Activated gamma-delta T cell (primary cell): Measurements from ENCODE around the gene WNK4.

Experiments
- DNase-seq: peaks from one replicate; lab custom pipeline; 2025; lab: John Stamatoyannopoulos, UW

The WNK4 gene

DNA sequence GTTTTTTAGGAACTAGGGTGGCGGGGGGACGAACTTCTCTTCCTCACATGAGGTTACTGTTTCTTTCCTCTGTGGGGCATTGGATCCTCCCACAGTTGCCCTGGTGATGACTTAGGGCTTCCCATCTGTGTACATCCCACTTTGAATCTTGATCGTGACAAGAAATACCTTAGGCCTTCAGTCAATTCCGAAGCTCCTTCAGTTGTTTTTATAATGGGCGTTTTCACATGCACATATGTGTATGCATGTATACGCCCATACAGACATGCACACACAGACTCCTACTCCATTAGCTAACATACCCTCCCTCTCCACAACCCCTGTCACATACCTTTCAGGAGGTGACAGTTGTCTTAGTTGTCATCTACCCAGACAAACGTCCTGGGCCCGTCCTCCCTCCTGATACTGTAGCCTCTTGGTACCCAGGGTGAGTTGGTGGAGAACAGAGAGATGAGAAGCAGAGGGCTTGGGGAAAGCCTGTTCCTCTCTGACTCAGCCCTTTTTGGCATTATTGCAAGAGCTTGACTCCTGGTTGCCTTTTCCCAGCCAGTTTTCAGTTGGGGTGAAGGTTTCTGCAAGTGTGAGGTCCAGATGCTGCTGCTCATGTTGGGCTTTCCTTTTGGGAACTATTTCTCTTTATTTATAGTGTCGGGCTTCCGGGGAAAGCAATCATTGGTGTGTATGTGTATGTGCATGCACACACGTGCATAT is 61.7 kb downstream of the WNK4 start:
- no peak for DNase-seq

DNA sequence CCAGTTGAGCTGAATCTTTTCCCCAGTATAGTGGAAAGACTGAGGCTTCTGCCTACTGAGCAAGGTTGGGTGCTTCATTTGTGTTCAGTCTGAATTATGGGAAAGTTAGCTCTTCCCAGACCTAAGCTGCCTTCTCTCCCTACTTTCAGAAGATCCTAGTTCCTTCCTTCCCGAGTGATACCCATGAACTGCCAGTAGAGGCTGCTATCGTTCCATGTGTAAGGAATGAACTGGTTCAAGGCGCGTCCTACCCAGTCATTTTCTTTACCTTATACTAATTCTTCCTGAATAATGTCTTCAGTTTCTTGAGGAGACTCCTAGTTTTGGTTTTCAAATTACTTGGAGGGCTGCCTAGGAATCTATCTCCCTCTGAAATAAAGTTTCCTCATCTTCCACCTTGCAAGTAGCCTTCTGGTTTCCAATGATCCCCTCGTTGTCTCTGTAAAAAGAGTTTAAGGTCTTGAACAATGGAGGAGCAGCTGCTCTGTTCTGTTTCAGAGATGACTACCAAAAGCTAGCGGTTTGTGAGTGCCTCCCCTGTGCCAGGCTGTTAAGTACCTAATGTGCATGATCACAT is 63.0 kb downstream of the WNK4 start:
- no peak for DNase-seq

DNA sequence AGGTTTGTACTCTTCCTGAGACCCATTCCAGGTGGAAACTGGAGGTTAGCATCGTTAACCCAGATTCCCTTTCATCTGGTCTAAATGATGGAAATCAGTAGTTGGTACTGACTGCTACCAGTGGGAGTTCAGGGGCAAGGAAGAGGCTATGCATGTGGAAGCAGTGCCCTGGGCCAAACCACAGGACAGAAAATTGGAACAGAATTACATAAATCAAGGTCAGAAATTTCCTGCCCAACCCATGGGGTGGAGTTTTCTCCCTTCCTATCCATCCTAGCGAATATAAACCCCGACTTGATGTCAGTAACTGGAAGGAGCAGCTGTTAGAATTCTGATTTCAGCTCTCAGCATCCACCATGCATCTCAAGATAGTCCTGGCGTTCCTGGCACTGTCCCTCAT is 63.9 kb downstream of the WNK4 start, which contains the start of gene AOC2:
Gene AOC2 (plus strand): TSS at position 310 of the 400 bp plus-strand sequence. CDS start 47 bp downstream, at position 357.
- DNase-seq = no peak

DNA sequence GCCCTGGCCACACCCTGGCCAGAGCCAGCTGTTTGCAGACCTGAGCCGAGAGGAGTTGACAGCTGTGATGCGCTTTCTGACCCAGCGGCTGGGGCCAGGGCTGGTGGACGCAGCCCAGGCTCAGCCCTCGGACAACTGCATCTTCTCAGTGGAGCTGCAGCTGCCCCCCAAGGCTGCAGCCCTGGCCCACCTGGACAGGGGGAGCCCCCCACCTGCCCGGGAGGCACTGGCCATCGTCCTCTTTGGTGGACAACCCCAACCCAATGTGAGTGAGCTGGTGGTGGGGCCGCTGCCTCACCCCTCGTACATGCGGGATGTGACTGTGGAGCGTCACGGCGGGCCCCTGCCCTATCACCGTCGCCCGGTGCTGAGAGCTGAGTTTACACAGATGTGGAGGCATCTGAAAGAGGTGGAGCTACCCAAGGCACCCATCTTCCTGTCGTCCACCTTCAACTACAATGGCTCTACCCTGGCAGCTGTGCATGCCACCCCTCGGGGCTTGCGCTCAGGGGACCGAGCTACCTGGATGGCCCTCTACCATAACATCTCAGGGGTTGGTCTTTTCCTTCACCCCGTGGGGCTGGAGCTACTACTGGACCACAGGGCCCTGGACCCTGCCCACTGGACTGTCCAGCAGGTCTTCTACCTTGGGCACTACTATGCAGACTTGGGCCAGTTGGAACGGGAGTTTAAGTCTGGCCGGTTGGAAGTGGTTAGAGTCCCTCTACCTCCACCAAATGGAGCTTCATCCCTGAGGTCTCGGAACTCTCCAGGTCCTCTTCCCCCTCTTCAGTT is 64.5 kb downstream of the WNK4 start:
- DNase-seq = no peak

DNA sequence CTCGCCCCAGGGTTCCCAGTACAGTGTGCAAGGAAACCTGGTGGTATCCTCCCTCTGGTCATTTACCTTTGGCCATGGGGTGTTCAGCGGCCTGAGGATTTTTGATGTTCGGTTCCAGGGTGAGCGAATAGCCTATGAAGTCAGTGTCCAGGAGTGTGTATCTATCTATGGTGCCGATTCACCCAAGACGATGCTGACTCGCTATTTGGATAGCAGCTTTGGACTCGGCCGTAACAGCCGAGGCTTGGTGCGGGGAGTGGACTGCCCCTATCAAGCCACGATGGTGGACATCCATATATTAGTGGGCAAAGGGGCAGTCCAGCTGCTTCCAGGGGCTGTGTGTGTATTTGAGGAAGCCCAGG is 65.1 kb downstream of the WNK4 start:
- DNase-seq = no peak

DNA sequence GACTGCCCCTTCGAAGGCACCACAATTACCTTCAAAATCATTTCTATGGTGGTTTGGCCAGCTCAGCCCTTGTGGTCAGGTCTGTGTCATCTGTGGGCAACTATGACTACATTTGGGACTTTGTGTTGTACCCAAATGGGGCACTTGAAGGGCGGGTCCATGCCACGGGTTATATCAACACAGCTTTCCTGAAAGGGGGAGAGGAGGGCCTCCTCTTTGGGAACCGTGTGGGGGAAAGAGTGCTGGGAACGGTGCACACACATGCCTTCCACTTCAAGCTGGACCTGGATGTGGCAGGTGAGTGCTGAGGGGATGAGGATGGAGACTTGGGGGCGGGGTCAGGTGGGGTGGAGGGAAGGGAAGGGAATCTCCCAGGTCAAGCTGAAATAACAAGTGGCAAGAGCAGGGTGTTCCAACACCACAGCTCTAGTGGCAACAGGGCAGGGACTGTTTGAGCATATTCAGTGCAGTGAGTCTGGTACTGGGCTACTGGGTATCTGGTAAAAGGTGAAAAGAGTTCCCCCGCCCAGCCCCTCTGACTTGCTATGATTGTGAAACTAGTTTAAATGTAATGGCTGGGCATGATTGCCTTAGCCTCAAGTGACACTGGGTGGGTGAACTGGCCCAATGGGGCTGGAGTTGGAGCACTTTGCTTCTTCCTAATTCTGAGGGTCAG is 65.6 kb downstream of the WNK4 start:
- DNase-seq = no peak
